Karpas-422 (cell line): ENCODE results near the gene BGLAP. TPM values are rescaled to one million over a fixed set of nuclear protein-coding genes. Genes with fewer than 3 reads are reported as not detected.

Experiments
- DNase-seq: peaks from one replicate; pipeline ENCODE4 v3.0.0-alpha.2; 2015
- H2AFZ ChIP-seq: fragments of 200-600 bp; sonication (generic); 2 replicates; pipeline ENCODE4 v1.6.1; 2014; ENCODE audit warnings: antibody characterized with exemption, low read length, mixed read lengths
- H3K27ac ChIP-seq: fragments of 200-600 bp; sonication (generic); 2 replicates; pipeline ENCODE4 v1.5.1; 2014; ENCODE audit warnings: mild to moderate bottlenecking, low read length, moderate library complexity
- H3K27me3 ChIP-seq: fragments of 200-600 bp; sonication (generic); 2 replicates; pipeline ENCODE4 v1.6.1; 2014; ENCODE audit warnings: low read length, mixed read lengths
- H3K36me3 ChIP-seq: fragments of 200-600 bp; sonication (generic); 2 replicates; pipeline ENCODE4 v1.6.1; 2014; ENCODE audit warnings: low read length, mixed read lengths; ENCODE audit not compliant: insufficient read depth
- H3K4me1 ChIP-seq: fragments of 200-600 bp; sonication (generic); 2 replicates; pipeline ENCODE4 v1.6.1; 2014; ENCODE audit warnings: mild to moderate bottlenecking, low read length, mixed read lengths
- H3K4me2 ChIP-seq: fragments of 200-600 bp; sonication (generic); 2 replicates; pipeline ENCODE4 v1.6.1; 2014; ENCODE audit warnings: low read length, low read depth, mild to moderate bottlenecking; ENCODE audit not compliant: poor library complexity, severe bottlenecking
- H3K4me3 ChIP-seq: fragments of 200-600 bp; sonication (generic); 2 replicates; pipeline ENCODE4 v1.5.1; 2014; ENCODE audit warnings: mild to moderate bottlenecking, antibody characterized with exemption, low read length, mixed read lengths
- H3K79me2 ChIP-seq: fragments of 200-600 bp; sonication (generic); 2 replicates; pipeline ENCODE4 v1.6.1; 2014; ENCODE audit warnings: mild to moderate bottlenecking, low read length, mixed read lengths
- H3K9ac ChIP-seq: fragments of 200-600 bp; sonication (generic); 2 replicates; pipeline ENCODE4 v1.6.0; 2014; ENCODE audit warnings: low read length
- H3K9me2 ChIP-seq: fragments of 200-600 bp; sonication (generic), shearing (Covaris generic); replicated peaks from 2 replicates; pipeline ENCODE4 v1.6.0; 2014; ENCODE audit warnings: mild to moderate bottlenecking, low read length, moderate library complexity; ENCODE audit not compliant: insufficient read depth
- H3K9me3 ChIP-seq: fragments of 300-700, 200-600 bp; sonication (generic); 2 replicates; pipeline ENCODE4 v1.6.1; 2014; ENCODE audit warnings: low read length, mixed read lengths
- H4K20me1 ChIP-seq: fragments of 200-600 bp; sonication (generic); 2 replicates; pipeline ENCODE4 v1.6.1; 2014; ENCODE audit warnings: mild to moderate bottlenecking, antibody characterized with exemption, low read length, low read depth; ENCODE audit not compliant: insufficient read depth
- total RNA-seq: library from RNA; depleted of rRNA; stranded (reverse); fragments of >200 nt; shearing (Covaris generic); gene quantifications from 2 replicates; pipeline ENCODE4 v1.2.3, GENCODE V29; 2014; ENCODE audit warnings: low replicate concordance

The BGLAP gene
- total RNA-seq, 1 experiment from 2014 or later, result 0.48 TPM

- Histone ChIP-seq H3K4me1 (no peaks in the 10 kb centered on the region), H4K20me1 (no peaks in the 10 kb centered on the region), H3K27me3 (no peaks in the 10 kb centered on the region), H3K4me2 (no peak overlapping the region), H3K27ac (no peak overlapping the region), H3K79me2 (no peaks in the 10 kb centered on the region), H3K9me2 (no peaks in the 10 kb centered on the region), H3K4me3 (no peak overlapping the region), H3K9ac (no peak overlapping the region), H3K36me3 (peaks cover 7% of the 10 kb centered on the region; the same call in 1 of the 2 replicates), H3K9me3 (no peaks in the 10 kb centered on the region), H2AFZ (no peak overlapping the region)
- no peak for DNase-seq
Measured at GRCh38 chr1:156249593-156249992, 7.6 kb downstream of the BGLAP start.

GRCh38 chr1:156251527-156251926, 9.5 kb downstream of the BGLAP start:
- Histone ChIP-seq H4K20me1 (no peaks in the 10 kb centered on the region), H3K9ac (no peak overlapping the region), H3K79me2 (no peaks in the 10 kb centered on the region), H3K9me2 (no peaks in the 10 kb centered on the region), H2AFZ (no peak overlapping the region), H3K27ac (no peak overlapping the region), H3K4me3 (no peak overlapping the region), H3K4me2 (no peak overlapping the region), H3K27me3 (no peaks in the 10 kb centered on the region), H3K9me3 (no peaks in the 10 kb centered on the region), H3K4me1 (no peaks in the 10 kb centered on the region), H3K36me3 (peaks cover 13% of the 10 kb centered on the region; the same call in 1 of the 2 replicates)
- no peak for DNase-seq

DNA sequence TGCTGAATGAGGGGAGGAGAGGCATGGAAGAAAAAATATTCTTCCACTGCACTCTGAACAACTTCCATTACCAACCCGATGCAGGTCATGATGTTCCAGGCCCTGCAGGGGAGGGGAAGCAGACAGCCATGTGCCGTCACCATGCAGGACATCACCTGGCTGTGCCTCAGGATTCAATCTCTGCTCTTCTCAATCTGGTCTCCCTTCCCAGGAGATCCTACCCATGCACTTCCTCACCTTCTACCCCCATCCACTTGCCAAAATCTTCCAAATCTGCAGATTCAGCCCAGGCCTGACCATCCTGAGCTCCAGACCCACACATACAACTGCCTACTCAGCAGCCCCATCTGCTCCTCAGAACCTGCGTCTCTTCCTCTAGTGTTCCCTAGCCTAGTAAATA, 11.7 kb downstream of the BGLAP start:
- H2AFZ ChIP-seq, result no peak overlapping the region
- no peaks in the 10 kb centered on the region for H3K4me1 ChIP-seq
- peaks cover 25% of the 10 kb centered on the region; the same call in 1 of the 2 replicates for H3K36me3 ChIP-seq
- H3K4me3 ChIP-seq, result no peak overlapping the region
- H3K27ac ChIP-seq, result no peak overlapping the region
- H3K9me2 ChIP-seq, result no peaks in the 10 kb centered on the region
- no peaks in the 10 kb centered on the region for H3K9me3 ChIP-seq
- no peaks in the 10 kb centered on the region for H4K20me1 ChIP-seq
- no peak overlapping the region for H3K9ac ChIP-seq
- no peaks in the 10 kb centered on the region for H3K79me2 ChIP-seq
- H3K4me2 ChIP-seq, result no peak overlapping the region
- DNase-seq, result no peak
- H3K27me3 ChIP-seq, result no peaks in the 10 kb centered on the region

DNA sequence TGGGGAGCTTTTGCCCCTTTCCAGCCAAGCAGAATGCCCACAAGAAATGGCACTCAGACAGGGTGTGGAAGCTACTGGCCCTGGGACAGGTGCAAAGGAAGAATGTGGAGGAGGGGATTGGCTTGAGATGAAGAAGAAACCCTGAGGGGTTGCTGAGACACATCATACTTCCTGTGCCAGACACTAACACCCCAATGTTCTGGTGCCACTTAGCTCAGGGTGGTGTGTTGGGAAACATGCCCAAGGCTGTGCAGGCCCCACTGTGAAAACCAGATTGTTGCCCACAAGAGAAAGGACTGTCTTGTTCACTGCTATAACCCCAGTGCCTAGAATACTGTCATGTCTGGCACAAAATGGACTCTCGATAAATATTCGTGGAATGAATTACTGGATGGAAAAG, 15.7 kb downstream of the BGLAP start:
- no peak overlapping the region for H3K4me2 ChIP-seq
- H3K36me3 ChIP-seq, result peaks cover 36% of the 10 kb centered on the region
- DNase-seq, result no peak
- no peaks in the 10 kb centered on the region for H3K79me2 ChIP-seq
- H3K9ac ChIP-seq, result no peak overlapping the region
- H3K27ac ChIP-seq, result no peak overlapping the region
- no peak overlapping the region for H3K4me3 ChIP-seq
- no peak overlapping the region for H2AFZ ChIP-seq
- no peaks in the 10 kb centered on the region for H3K9me3 ChIP-seq
- H4K20me1 ChIP-seq, result no peaks in the 10 kb centered on the region
- no peaks in the 10 kb centered on the region for H3K9me2 ChIP-seq
- H3K27me3 ChIP-seq, result no peaks in the 10 kb centered on the region
- no peaks in the 10 kb centered on the region for H3K4me1 ChIP-seq

GRCh38 chr1:156258859-156259258, 16.9 kb downstream of the BGLAP start:
- Histone ChIP-seq H3K9me2 (no peaks in the 10 kb centered on the region), H3K4me1 (no peaks in the 10 kb centered on the region), H3K9me3 (no peaks in the 10 kb centered on the region), H3K27ac (no peak overlapping the region), H3K36me3 (peaks cover 43% of the 10 kb centered on the region), H3K9ac (no peak overlapping the region), H2AFZ (no peak overlapping the region), H3K79me2 (no peaks in the 10 kb centered on the region), H4K20me1 (no peaks in the 10 kb centered on the region), H3K4me2 (no peak overlapping the region), H3K27me3 (no peaks in the 10 kb centered on the region), H3K4me3 (no peak overlapping the region)
- no peak for DNase-seq

- Histone ChIP-seq H3K27ac (no peak overlapping the region), H3K9me2 (no peaks in the 10 kb centered on the region), H3K4me1 (no peaks in the 10 kb centered on the region), H3K79me2 (no peaks in the 10 kb centered on the region), H3K9me3 (no peaks in the 10 kb centered on the region), H3K4me2 (no peak overlapping the region), H3K9ac (no peak overlapping the region), H3K27me3 (no peaks in the 10 kb centered on the region), H3K4me3 (no peak overlapping the region), H4K20me1 (no peaks in the 10 kb centered on the region), H3K36me3 (peaks cover 47% of the 10 kb centered on the region), H2AFZ (no peak overlapping the region)
- no peak for DNase-seq
Measured at GRCh38 chr1:156259805-156260204, 17.8 kb downstream of the BGLAP start.

- Histone ChIP-seq H3K4me1 (no peaks in the 10 kb centered on the region), H3K79me2 (no peaks in the 10 kb centered on the region), H4K20me1 (no peaks in the 10 kb centered on the region), H3K9ac (no peak overlapping the region), H3K36me3 (peaks cover 52% of the 10 kb centered on the region), H3K9me3 (no peaks in the 10 kb centered on the region), H3K4me2 (no peak overlapping the region), H3K9me2 (no peaks in the 10 kb centered on the region), H3K4me3 (no peak overlapping the region), H2AFZ (no peak overlapping the region), H3K27me3 (no peaks in the 10 kb centered on the region), H3K27ac (no peak overlapping the region)
- no peak for DNase-seq
Measured at GRCh38 chr1:156260896-156261295, 18.9 kb downstream of the BGLAP start.

DNA sequence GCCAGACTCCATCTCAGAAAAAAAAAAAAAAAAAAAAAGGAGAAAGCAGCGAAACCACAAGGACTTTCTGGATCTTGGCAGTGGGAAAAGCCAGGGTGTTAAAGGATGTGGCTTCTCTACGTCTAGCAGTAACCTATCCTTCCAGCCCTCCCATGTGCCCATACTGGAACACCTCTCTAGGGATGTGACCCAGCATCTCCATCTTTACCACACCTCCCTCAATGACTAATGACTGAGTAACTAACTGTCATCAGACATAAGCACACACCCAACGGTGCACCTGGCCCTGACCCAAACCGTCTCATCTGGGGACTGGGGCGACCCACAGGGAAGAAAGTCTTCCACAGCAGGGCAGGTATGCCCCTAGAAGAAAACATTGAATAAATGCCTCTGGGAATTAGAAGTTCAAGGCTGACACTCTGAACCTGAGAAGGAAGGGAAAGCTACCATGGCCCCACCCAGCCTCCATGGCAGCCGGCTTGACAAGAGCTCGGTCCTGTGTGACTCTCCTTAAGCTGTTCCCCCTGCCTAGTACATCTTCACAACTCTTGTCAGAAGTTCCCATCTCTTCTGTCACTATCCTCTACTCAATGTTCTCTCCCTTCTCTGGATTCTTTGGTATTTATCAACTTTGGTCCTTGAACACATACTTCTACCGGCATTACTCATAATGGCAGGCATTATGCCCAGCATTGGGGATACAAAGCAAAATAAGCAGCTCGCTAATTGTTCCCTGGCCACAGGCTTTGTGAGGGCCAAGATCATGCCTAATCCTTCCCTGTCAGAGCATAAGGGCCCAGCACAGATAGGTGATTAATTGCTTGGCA, 20.7 kb downstream of the BGLAP start:
- DNase-seq, result no peak
- H3K4me1 ChIP-seq, result no peaks in the 10 kb centered on the region
- H3K9ac ChIP-seq, result no peak overlapping the region
- no peak overlapping the region for H3K4me3 ChIP-seq
- H4K20me1 ChIP-seq, result no peaks in the 10 kb centered on the region
- H3K27ac ChIP-seq, result no peak overlapping the region
- H3K9me3 ChIP-seq, result no peaks in the 10 kb centered on the region
- no peak overlapping the region for H2AFZ ChIP-seq
- no peaks in the 10 kb centered on the region for H3K9me2 ChIP-seq
- H3K79me2 ChIP-seq, result no peaks in the 10 kb centered on the region
- no peaks in the 10 kb centered on the region for H3K27me3 ChIP-seq
- H3K4me2 ChIP-seq, result no peak overlapping the region
- peaks cover 58% of the 10 kb centered on the region for H3K36me3 ChIP-seq
